Left lobe of liver (tissue), 2 donors: ENCODE data around the gene TBC1D9. TPM values are rescaled to one million over a fixed set of nuclear protein-coding genes. Genes with fewer than 3 reads are reported as not detected.
A peak's percentile ranks its signal among the peaks of the same experiment; 100 is the strongest.

Experiments
- ATAC-seq: fragments of 200-7000 bp; cut with Tn5 transposase; one replicate; pipeline ENCODE4 v1.9.1; 2020; ENCODE audit warnings: mild to moderate bottlenecking, moderate library complexity
- DNase-seq: peaks from one replicate; pipeline ENCODE4 v3.0.0-alpha.2; 2020; ENCODE audit warnings: low spot score
- total RNA-seq: library from RNA; stranded (reverse); gene quantifications from one replicate; pipeline ENCODE4 v1.2.1, GENCODE V29; 2021
- donor health status: DM: no; HTN: no; CAD: no; lungs with moderate emphysema.
- donor health status: DM: no; HTN: yes; CAD: no.

Gene TBC1D9
- total RNA-seq, 1 donor from 2014 or later: 7.5 TPM

GRCh38 chr4:140725556-140725955 lies 30.6 kb downstream of the TBC1D9 start:
- ATAC-seq: no peak
- no peak for DNase-seq

DNA sequence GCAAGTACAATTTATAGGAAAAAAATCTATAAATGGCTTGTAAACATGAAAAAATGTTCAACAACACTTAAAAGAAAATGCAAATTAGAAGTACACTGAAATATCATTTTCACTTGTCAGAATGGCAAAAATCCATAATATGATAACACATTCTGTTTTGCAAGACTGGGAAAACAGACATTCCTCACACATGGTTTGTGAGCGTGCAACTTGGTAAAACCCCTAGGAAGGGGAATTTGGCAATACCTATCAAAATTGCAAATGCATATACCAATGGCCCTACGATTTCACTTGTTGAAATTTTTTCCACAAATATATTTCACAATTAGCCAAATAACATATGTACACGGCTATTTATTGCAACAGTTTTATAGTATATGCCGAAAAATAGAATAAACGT lies 31.4 kb downstream of the TBC1D9 start:
- ATAC-seq (no peak), DNase-seq (no peak)

GRCh38 chr4:140720387-140721304 lies 35.5 kb downstream of the TBC1D9 start:
- peak; percentile 29 for ATAC-seq

DNA sequence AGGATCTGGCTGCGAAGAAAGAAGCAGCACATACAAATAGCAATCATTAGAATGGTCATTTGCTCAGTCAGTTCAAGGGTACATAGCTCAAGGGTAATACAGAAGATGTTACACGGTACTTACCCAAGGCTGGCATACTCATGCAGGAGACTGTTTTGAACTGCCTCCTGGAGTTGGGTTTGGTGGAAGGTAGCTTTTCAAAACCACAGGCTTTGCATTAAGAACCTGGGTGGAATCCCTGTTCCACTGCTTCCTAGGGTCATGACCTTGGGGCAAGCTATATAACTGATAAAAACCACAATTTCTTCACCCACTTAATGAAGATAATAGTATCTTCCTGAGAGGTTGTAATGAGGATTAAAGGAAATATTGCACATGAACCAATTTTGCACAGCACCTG lies 36.5 kb downstream of the TBC1D9 start:
- no peak for ATAC-seq
- no peak for DNase-seq

More at GRCh38 chr4:140720387-140721304, 35.5 kb downstream of the TBC1D9 start:
- no peak for DNase-seq

DNA sequence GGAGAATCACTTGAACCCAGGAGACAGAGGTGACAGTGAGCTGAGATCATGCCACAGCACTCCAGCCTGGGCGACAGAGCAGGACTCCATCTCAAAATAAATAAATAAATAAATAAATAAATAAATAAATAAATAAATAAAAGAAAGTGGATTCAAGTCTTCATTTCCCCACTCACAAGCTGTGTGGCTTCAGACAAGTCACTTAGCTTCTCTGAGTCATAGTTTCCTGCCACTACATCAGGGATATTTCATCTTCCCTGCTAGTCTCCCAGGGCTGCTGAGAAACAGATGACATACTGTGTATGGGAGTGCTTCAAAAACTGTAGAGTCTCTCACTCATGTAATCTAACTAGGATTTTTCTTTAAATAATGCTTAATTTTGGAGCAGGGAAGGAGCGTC lies 37.2 kb downstream of the TBC1D9 start:
- DNase-seq (no peak), ATAC-seq (no peak)

- ATAC-seq (no peak), DNase-seq (no peak)
These were observed 37.8 kb downstream of the TBC1D9 start for GRCh38 chr4:140718241-140718952.

DNA sequence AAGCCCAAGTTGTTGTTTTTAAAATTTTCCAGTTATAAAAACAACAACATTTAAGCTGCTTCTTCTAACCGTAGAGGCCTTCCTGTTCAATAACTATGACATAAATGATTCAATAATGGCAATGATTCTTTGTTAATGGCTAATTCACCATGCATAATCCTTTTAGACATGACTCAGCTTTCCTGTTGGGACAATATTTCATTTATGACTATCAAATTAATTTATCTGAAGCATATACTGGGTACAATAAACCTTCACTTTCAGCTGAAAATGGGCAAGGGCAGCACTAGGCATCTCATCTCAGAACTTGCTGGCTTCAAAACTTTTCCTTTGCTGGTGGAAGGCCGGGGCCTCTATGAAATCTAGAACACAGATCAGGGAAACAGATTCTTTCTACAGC lies 38.9 kb downstream of the TBC1D9 start:
- DNase-seq (no peak), ATAC-seq (no peak)

- DNase-seq (no peak), ATAC-seq (no peak)
These were observed 41.1 kb downstream of the TBC1D9 start for GRCh38 chr4:140715119-140715518.

- no peak for ATAC-seq
- no peak for DNase-seq
These were observed 44.3 kb downstream of the TBC1D9 start for GRCh38 chr4:140711910-140712309.

GRCh38 chr4:140710908-140711622 lies 45.1 kb downstream of the TBC1D9 start:
- ATAC-seq (no peak), DNase-seq (no peak)

GRCh38 chr4:140707325-140707724 lies 48.9 kb downstream of the TBC1D9 start:
- DNase-seq (no peak), ATAC-seq (no peak)

GRCh38 chr4:140706665-140707064 lies 49.5 kb downstream of the TBC1D9 start:
- DNase-seq (no peak), ATAC-seq (no peak)

DNA sequence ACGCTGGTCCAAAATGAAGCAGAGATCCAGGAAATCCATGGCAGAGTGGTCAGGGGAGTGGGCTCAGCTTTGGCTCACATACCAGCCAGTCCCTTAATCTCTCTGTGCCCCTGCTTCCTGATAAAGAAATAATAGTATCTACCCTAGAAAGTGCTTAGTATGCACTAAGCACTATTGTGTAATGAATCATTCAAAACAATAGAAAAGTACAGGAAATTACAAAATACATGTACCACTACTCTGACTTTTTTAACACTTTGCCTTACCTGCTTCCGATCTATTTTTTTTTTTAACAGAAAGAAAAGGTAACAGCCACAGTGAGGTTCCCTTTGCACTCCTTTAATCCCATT lies 49.9 kb downstream of the TBC1D9 start:
- ATAC-seq: no peak

GRCh38 chr4:140705625-140706275 lies 50.4 kb downstream of the TBC1D9 start:
- DNase-seq: no peak
- ATAC-seq: no peak

More for the DNA sequence above, 49.9 kb downstream of the TBC1D9 start:
- DNase-seq: no peak

DNA sequence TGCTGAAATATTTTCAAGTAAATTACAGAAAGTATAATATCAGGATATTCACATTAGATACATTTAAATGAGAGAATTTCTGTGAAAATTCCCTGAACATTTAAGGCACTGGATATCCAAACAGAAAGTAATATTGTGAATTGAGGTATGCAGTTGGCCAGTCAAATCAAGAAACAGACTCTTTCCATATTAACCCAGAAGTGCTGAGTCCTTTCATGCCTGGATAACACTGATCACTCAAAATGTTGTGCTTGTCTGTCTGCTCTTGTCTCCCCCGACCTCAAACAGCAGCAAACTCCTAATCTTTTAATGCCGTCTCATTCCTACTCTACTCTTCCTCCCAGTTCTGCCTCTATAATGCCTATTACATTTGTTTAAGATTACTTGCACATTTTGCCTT lies 51.2 kb downstream of the TBC1D9 start:
- ATAC-seq (no peak), DNase-seq (no peak)

DNA sequence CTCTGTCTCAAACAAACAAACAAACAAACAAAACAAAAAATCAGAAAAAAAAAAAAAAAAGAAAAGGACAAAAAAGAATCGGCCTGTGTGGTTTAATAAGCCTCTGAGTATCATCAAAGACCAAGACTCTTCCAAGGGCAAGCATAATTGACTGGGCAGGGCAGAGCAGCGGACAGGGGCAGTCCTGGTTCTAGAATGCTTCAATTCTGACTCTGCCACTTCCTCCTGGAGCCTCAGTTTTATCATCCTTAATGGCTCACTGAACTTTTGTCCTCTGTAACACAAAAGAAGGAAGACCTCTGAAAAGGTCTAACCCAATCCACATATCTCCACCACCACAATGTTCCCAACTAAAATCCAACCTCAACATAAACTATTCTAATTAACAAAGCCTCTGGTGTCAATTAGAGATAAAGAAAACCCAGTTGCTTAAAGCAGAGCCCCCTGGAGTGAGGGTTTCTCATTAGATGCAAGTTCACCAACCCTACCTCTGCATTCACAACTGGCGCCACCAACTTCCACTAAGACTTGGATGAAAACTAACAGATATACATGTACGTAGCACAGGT lies 51.7 kb downstream of the TBC1D9 start:
- ATAC-seq (peak; percentile 20), DNase-seq (no peak)

DNA sequence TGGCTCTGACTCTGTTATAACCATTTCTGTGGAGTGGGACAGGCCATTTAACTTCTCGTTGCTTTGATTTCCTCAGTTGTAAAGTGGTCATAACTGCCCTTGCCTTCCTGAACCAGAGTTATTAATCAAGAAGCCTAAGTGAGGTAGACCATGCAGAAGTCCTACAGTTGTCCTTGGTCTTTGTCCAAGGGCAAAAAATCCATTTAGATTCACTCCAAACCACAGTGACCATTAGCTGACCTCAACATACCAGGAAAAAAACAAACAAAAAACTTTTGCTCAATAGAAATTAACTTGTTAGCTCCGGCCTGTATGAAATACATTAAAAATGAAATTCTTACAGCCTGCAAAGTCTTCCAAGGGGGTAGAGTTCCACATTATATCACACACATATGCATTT lies 52.7 kb downstream of the TBC1D9 start:
- ATAC-seq (peak; percentile 82), DNase-seq (no peak)

DNA sequence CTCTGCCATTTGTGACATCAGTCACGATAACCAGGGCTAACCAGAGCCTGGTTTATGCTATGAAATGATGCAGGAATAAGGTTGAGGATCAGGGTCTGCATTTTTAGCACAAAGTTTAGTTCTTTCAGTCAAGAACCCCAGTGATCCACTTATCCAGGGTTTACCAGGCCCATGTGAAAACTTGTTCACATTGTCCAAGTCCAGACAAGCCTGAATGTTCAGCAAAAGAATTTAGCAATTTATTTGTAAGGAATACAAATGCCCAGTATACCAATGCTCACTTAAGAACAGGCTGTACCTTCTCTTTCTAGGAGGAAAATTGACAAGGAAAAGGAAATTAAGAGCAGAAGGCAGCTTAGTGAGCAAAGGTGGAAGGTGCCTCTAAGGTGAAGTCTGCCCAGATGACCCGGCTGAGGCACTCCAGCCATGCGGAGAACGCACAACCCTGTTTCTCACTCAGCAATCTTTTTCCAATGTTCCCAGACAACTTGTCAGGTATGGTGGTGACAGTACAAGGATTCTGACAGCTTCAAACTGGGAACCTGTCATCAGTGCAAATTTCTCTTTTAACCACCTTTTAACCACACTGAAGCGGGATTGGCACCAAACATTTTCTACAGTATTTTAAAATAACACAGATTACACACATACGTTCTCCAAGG lies 54.0 kb downstream of the TBC1D9 start:
- DNase-seq: no peak
- no peak for ATAC-seq

- ATAC-seq (no peak), DNase-seq (no peak)
These were observed 55.1 kb downstream of the TBC1D9 start for GRCh38 chr4:140701071-140701470.
